Neural cell (in vitro differentiated cells): ENCODE data around the gene TEX19. TPM values are rescaled to one million over a fixed set of nuclear protein-coding genes. Genes with fewer than 3 reads are reported as not detected.
A peak's percentile ranks its signal among the peaks of the same experiment; 100 is the strongest.

ENCODE experiments used
- H2AFZ ChIP-seq: fragments of 200-600, 300-800 bp; sonication (generic), shearing (Covaris generic); 2 replicates; pipeline ENCODE4 v1.6.0; 2014; ENCODE audit warnings: low read depth, mild to moderate bottlenecking, antibody characterized with exemption, low read length, moderate library complexity
- H3F3A ChIP-seq: fragments of 200-600 bp; shearing (Covaris generic); 2 replicates; pipeline ENCODE4 v1.6.1; 2016; ENCODE audit warnings: mild to moderate bottlenecking, moderate library complexity, mixed read lengths, antibody characterized with exemption, low read length; ENCODE audit not compliant: insufficient read depth, poor library complexity, severe bottlenecking
- H3K27ac ChIP-seq: fragments of 200-600, 300-800 bp; sonication (generic), shearing (Covaris generic); 2 replicates; pipeline ENCODE4 v1.5.1; 2014; ENCODE audit warnings: mild to moderate bottlenecking, low read length, moderate library complexity
- H3K27me3 ChIP-seq: fragments of 300-800, 200-600 bp; sonication (generic), shearing (Covaris generic); 2 replicates; pipeline ENCODE4 v1.6.0; 2014; ENCODE audit warnings: mild to moderate bottlenecking, low read depth, low read length, moderate library complexity; ENCODE audit not compliant: insufficient read depth
- H3K36me3 ChIP-seq: fragments of 300-800, 200-600 bp; sonication (generic), shearing (Covaris generic); 2 replicates; pipeline ENCODE4 v1.5.1; 2014; ENCODE audit warnings: mild to moderate bottlenecking, antibody characterized with exemption, low read length, moderate library complexity; ENCODE audit not compliant: insufficient read depth
- H3K4me2 ChIP-seq: fragments of 300-800, 200-600 bp; sonication (generic), shearing (Covaris generic); 2 replicates; pipeline ENCODE4 v1.6.0; 2014; ENCODE audit warnings: mild to moderate bottlenecking, low read length
- H3K4me3 ChIP-seq: fragments of 300-800, 200-600 bp; sonication (generic), shearing (Covaris generic); 2 replicates; pipeline ENCODE4 v1.5.1; 2014; ENCODE audit warnings: mild to moderate bottlenecking, low read length, moderate library complexity
- H3K79me2 ChIP-seq: fragments of 200-600 bp; shearing (Covaris generic); replicated peaks from 2 replicates; pipeline ENCODE4 v1.6.0; 2014; ENCODE audit warnings: mild to moderate bottlenecking, low read length, moderate library complexity; ENCODE audit not compliant: insufficient read depth
- H3K9ac ChIP-seq: fragments of 300-800, 200-600 bp; sonication (generic), shearing (Covaris generic); 2 replicates; pipeline ENCODE4 v1.6.1; 2016; ENCODE audit warnings: mild to moderate bottlenecking, low read length, mixed read lengths
- H3K9me2 ChIP-seq: fragments of 200-600 bp; shearing (Covaris generic); 2 replicates; pipeline ENCODE4 v1.6.1; 2016; ENCODE audit warnings: mild to moderate bottlenecking, low read length, mixed read lengths; ENCODE audit not compliant: insufficient read depth
- H3K9me3 ChIP-seq: fragments of 200-600, 300-800 bp; sonication (generic), shearing (Covaris generic); 2 replicates; pipeline ENCODE4 v1.6.1; 2016; ENCODE audit warnings: mild to moderate bottlenecking, mixed run types, low read length, moderate library complexity, mixed read lengths
- H4K20me1 ChIP-seq: fragments of 200-600 bp; shearing (Covaris generic); 2 replicates; pipeline ENCODE4 v1.6.1; 2016; ENCODE audit warnings: mild to moderate bottlenecking, mixed run types; ENCODE audit not compliant: insufficient read depth
- CTCF ChIP-seq: fragments of 450-650 bp; IDR thresholded peaks from 2 replicates; pipeline ENCODE4 v1.5.1; 2014; ENCODE audit warnings: antibody characterized with exemption, mild to moderate bottlenecking, moderate library complexity; ENCODE audit not compliant: poor library complexity, severe bottlenecking
- EP300 ChIP-seq: fragments of 450-650 bp; conservative IDR thresholded peaks from 2 replicates; pipeline ENCODE4 v1.6.1; 2014; ENCODE audit warnings: antibody characterized with exemption, mild to moderate bottlenecking, moderate library complexity; ENCODE audit not compliant: poor library complexity, severe bottlenecking
- EZH2 ChIP-seq: fragments of 200-600, 300-800 bp; shearing (Covaris generic), sonication (generic); IDR thresholded peaks from 2 replicates; pipeline ENCODE4 v1.6.1; 2014; ENCODE audit warnings: antibody characterized with exemption, low read length, borderline replicate concordance, mild to moderate bottlenecking; ENCODE audit not compliant: insufficient read depth, poor library complexity, severe bottlenecking
- MXI1 ChIP-seq: fragments of 450-650 bp; conservative IDR thresholded peaks from 2 replicates; pipeline ENCODE4 v1.6.1; 2014; ENCODE audit warnings: antibody characterized with exemption, mild to moderate bottlenecking; ENCODE audit not compliant: poor library complexity, severe bottlenecking
- POLR2AphosphoS5 ChIP-seq: IDR thresholded peaks from 2 replicates; pipeline ENCODE4 v1.6.1; 2012
- RAD21 ChIP-seq: fragments of 450-650 bp; conservative IDR thresholded peaks from 2 replicates; pipeline ENCODE4 v1.6.1; 2014; ENCODE audit warnings: antibody characterized with exemption, mild to moderate bottlenecking, moderate library complexity
- SMC3 ChIP-seq: fragments of 450-650 bp; conservative IDR thresholded peaks from 2 replicates; pipeline ENCODE4 v1.6.1; 2014; ENCODE audit warnings: antibody characterized with exemption, mild to moderate bottlenecking, moderate library complexity; ENCODE audit not compliant: poor library complexity
- TAF1 ChIP-seq: IDR thresholded peaks from 2 replicates; pipeline ENCODE4 v1.6.1; 2012; ENCODE audit warnings: low read depth
- polyA plus RNA-seq: library from polyadenylated mRNA; depleted of rRNA; stranded (reverse); fragments of >200 nt; gene quantifications from 2 replicates; pipeline ENCODE4 v1.2.3, GENCODE V29; 2014
- TF ChIP-seq, protein P1 (sequence below): IDR thresholded peaks from 2 replicates; pipeline ENCODE4 v1.6.1; 2012; ENCODE audit warnings: borderline replicate concordance

The TEX19 gene
- polyA plus RNA-seq, 1 donor from 2014 or later, result not detected

- no peak for TF ChIP-seq SMC3
- no peak for TF ChIP-seq EZH2
These were observed 7.7 kb downstream of the TEX19 start (continued) for GRCh38 chr17:82366749-82367148.

DNA sequence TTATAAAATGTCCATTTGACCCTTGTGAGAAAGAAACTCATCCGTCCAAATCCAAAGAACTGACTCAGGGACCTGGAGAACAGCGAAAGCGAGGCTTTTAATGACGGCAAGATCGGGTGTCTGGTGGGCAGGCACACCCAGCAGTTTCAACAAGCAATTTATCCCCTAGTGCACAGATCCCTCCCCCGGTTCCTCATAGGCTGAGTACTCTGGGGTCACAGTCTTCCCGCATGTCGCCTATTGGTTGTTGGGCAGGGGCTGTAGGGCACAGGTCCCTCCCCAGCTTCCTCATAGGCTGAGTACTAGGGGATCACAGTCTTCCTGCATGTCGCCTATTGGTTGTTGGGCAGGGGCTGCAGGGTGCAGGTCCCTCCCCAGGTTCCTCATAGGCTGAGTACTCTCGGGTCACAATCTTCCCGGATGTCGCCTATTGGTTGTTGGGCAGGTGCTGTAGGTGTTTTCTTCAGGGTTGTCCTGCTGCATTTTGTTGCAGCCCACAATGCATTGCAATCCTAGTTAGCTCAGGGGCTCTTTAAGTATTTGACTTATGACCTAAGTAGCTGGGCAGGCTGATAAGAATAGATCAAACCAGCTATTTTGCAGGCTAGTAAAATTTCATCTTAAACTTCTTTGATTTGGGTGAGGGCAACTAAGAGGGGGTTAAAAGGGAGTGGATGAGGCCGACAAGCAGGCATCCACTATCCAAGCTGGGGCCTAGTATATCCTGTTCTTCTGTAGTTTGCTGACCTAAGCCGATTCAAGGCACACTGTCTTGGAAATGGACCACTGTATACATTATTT, 8.9 kb downstream of the TEX19 start:
- Histone ChIP-seq H3K4me2 (no peak overlapping the region), H3K9ac (no peak overlapping the region), H2AFZ (no peak overlapping the region), H3F3A (no peaks in the 10 kb centered on the region), H3K9me2 (no peaks in the 10 kb centered on the region), H3K79me2 (no peaks in the 10 kb centered on the region), H3K9me3 (no peaks in the 10 kb centered on the region), H3K4me3 (no peak overlapping the region), H3K36me3 (no peaks in the 10 kb centered on the region), H3K27ac (peak overlapping the region; percentile 54), H4K20me1 (no peaks in the 10 kb centered on the region), H3K27me3 (peaks cover 25% of the 10 kb centered on the region)
- TF ChIP-seq POLR2AphosphoS5 (no peak), SMC3 (no peak), EZH2 (no peak), TAF1 (no peak), CTCF (no peak), RAD21 (no peak), MXI1 (no peak), EP300 (no peak)
- TF ChIP-seq, protein P1, sequence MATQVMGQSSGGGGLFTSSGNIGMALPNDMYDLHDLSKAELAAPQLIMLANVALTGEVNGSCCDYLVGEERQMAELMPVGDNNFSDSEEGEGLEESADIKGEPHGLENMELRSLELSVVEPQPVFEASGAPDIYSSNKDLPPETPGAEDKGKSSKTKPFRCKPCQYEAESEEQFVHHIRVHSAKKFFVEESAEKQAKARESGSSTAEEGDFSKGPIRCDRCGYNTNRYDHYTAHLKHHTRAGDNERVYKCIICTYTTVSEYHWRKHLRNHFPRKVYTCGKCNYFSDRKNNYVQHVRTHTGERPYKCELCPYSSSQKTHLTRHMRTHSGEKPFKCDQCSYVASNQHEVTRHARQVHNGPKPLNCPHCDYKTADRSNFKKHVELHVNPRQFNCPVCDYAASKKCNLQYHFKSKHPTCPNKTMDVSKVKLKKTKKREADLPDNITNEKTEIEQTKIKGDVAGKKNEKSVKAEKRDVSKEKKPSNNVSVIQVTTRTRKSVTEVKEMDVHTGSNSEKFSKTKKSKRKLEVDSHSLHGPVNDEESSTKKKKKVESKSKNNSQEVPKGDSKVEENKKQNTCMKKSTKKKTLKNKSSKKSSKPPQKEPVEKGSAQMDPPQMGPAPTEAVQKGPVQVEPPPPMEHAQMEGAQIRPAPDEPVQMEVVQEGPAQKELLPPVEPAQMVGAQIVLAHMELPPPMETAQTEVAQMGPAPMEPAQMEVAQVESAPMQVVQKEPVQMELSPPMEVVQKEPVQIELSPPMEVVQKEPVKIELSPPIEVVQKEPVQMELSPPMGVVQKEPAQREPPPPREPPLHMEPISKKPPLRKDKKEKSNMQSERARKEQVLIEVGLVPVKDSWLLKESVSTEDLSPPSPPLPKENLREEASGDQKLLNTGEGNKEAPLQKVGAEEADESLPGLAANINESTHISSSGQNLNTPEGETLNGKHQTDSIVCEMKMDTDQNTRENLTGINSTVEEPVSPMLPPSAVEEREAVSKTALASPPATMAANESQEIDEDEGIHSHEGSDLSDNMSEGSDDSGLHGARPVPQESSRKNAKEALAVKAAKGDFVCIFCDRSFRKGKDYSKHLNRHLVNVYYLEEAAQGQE, result no peak

DNA sequence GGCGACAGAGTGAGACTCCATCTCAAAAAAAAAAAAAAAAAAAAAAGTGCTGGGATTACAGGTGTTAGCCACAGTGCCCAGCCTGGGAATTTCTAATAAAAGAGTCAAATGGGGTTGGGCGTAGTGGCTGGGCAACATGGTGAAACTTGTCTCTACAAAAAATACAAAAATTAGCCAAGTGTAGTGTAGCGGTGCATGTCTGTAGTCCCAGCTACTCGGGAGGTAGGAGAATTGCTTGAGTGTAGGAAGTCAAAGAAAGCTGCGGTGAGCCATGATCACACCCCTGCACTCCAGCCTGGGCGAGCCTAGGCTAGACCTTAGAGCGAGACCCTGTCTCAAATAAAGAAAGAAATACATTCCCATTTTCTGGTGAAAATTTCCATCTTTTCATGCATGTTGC, 10.2 kb downstream of the TEX19 start:
- H3K9me3 ChIP-seq, result no peaks in the 10 kb centered on the region
- no peak overlapping the region for H3K4me3 ChIP-seq
- H2AFZ ChIP-seq, result no peak overlapping the region
- no peaks in the 10 kb centered on the region for H4K20me1 ChIP-seq
- H3K27me3 ChIP-seq, result peaks cover 27% of the 10 kb centered on the region
- TF ChIP-seq EZH2 (no peak), SMC3 (no peak), CTCF (no peak), MXI1 (no peak), TAF1 (no peak), RAD21 (no peak), POLR2AphosphoS5 (no peak), EP300 (no peak)
- TF ChIP-seq, protein P1, result no peak
- H3K9ac ChIP-seq, result no peak overlapping the region
- no peaks in the 10 kb centered on the region for H3K36me3 ChIP-seq
- no peaks in the 10 kb centered on the region for H3F3A ChIP-seq
- H3K9me2 ChIP-seq, result no peaks in the 10 kb centered on the region
- H3K27ac ChIP-seq, result no peak overlapping the region
- no peak overlapping the region for H3K4me2 ChIP-seq
- H3K79me2 ChIP-seq, result no peaks in the 10 kb centered on the region
